Stimulated activated CD8-positive, alpha-beta memory T cell treated with anti-CD3 and anti-CD28 coated beads, Interleukin-12 subunit alpha, Interleukin-12 subunit beta, amount 100 ng/mL, for 4 hours (primary cell): ENCODE measurements around the gene KPNA2.
A peak's percentile ranks its signal among the peaks of the same experiment; 100 is the strongest.
"Not testable (repeated sequence)": the region's sequence is repeated elsewhere in the genome, so short reads cannot be mapped to it uniquely, and the experiment has no call there.

Source experiments
- DNase-seq: peaks from one replicate; pipeline ENCODE4 v3.0.0-alpha.2; 2020; ENCODE audit warnings: low read depth

KPNA2 gene

DNA sequence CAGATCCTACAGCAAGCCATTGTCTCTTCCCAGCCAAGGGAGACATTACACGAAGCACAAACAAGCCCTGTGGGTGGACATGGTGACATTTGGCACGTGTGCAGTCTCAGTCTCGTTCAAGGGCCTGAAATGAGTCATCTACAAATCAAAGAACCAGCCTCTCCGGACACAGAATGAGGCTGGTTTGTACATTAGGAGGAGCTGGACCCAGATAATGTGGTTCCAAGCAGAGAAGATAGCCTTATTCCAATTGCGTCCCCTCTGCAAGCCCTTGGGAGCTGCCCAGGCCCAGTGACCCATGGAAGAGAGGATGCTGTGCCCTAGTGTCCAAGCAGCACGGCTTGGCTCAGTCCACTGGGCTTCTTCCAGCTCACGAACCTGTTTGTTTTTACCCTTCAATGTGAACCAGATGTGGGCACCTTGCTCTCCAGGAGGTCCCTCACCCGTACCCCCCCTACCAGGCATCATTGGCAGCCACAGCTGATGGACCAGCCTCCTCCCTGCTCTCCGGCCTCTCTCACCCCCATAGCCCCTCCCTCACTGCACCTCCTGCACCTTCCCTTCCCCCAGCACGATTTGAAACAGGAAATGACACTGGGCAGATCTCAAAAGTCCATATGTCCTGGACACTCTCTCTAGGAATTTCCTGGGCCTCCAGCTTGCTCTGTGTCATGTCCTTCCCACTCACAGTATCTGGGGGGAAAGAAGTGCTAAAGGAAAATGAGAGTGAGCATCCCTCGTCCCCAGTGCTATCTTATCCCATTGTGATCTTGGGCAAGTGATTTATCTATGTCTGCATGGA is 26.2 kb downstream of the KPNA2 start:
- no peak for DNase-seq

DNA sequence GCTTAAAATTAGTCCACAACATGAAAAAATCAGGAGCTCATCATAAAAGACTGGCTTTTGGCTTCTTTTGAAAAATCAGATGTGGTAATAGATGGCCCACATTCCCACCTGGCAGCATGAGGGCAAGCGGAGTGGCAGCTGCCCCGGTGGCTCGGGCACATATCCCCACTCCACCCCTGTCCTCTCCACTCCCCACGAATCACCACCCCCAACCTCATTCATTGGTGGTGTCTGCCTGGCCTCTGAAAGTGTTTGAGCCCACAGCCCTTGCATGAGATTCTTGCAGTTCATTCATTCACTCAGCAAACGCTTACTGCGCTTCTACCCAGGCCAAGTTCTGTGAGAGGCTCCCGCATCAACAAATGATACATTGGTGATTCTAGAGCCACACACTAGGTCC is 29.8 kb downstream of the KPNA2 start:
- not testable (repeated sequence) for DNase-seq

- DNase-seq, result not testable (repeated sequence)
Observed at GRCh38 chr17:68068512-68068911, 33.0 kb downstream of the KPNA2 start.

GRCh38 chr17:68070582-68071444 is 35.3 kb downstream of the KPNA2 start:
- not testable (repeated sequence) for DNase-seq

DNA sequence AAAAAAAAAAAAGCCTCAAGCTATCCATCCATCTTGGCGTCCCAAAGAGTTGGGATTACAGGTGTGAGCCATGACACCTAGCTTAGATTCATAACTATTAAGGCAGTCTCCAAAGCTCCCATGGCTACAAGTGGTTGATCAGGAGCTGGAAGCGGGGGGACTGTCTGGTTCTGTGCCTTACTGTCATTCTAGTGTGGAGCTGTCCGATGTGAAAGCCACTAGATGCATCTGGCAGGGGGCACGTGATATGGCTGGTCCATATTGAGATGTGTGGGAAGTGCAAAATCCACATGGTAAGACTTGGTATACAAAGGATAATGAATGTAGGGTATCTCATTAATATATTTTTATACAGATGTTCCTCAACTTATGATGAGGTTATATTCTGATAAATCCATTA is 38.7 kb downstream of the KPNA2 start:
- no peak for DNase-seq

GRCh38 chr17:68075953-68076607 is 40.5 kb downstream of the KPNA2 start:
- not testable (repeated sequence) for DNase-seq

- not testable (repeated sequence) for DNase-seq
Observed at GRCh38 chr17:68077498-68077897, 42.0 kb downstream of the KPNA2 start.

- no peak for DNase-seq
Observed at GRCh38 chr17:68080411-68081150, 45.0 kb downstream of the KPNA2 start.

- not testable (repeated sequence) for DNase-seq
Observed at GRCh38 chr17:68081305-68082265, 46.0 kb downstream of the KPNA2 start.

DNA sequence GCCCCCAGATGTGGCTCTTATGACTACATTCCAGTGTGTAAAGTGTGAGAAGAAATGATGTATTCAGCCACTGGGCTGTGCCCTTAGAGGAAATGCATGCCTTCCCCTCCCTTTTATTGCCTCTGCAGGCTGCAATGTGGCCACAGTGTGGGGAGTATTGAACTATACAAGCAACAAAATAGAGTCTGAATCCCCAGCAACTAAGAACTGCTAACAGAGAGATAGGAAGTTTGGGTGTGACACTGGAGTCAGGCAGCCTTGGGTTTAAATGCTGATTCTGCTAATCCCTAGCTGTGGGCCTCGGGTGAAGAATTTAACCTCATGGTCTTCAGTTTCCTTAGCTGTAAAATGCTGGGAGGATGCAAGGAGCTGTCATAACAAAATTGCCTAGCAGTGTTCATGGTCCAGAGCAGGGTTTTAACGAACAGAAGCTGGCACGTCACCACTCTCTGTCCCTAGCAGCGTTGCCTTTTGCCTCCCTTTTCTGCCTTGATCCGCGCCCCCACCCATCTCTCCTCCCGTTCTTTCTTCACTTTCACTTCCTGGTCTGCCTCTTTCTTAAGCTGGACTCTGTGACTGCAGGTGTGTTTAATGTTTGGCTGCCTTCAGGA is 50.3 kb downstream of the KPNA2 start:
- DNase-seq, result no peak

DNA sequence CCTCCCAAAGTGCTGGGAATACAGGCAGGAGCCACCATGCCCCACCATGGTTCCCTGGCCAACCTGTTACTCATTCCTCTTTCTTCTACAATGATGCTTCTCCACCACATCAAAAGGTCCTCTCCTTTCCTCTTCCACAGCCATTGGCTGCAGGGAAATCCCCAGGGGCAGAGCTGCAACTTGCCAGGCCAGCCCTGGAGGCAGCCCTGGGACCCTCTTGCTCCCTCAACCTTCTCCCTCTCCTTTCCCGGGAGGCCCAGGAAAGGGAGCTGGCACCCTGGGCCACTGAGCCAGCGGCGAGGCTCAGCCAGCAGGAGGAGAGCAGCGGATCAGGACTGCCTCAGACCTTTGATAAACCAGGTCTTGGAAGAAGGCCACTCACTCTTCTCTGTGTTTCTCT is 51.1 kb downstream of the KPNA2 start:
- DNase-seq, result not testable (repeated sequence)

DNA sequence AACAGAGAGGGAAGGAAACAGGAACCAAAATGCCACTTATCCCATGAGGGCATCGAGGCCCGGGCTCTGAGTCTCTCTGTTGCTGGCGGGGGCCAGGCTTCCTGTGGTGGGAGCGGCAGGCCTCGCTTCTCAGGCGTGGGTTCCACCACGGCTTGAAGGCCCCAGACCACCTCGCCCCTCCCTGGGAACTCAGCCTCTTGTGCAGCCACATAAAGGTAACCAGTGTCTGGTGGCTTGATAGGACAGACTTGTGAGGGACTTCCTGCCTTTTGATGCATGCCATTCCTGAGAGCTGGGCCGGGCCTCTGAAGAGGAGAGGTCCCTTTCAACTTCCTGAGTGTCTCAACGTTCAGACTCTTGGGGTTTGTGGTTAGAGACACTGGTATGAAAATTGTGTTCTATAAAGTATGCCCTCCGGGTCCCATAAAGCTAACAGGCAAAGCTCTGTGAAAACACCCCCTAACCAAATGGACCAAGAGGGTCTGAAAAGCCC is 51.6 kb downstream of the KPNA2 start:
- peak; percentile 14 for DNase-seq

GRCh38 chr17:68087851-68088250 is 52.3 kb downstream of the KPNA2 start:
- no peak for DNase-seq

DNA sequence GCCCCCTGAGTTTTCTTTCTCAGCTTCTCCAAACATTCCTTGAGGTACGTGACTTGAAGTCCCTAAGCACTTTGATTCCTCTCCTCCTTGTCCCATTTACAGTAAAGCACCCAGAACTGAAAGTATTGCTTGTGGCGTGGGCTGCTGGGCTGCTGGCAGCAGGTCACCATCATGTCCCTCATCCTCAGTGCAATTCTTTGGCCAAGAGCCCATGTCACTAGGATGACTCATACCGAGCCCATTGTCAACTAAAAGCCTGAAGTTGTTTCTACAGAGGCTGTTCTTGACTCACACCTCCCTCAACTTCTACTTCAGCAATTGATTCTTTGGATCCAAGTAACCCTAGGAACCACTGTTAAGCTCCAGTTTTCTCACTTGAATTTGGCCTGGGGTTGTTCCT is 54.3 kb downstream of the KPNA2 start:
- no peak for DNase-seq

- no peak for DNase-seq
Observed at GRCh38 chr17:68094481-68095078, 59.0 kb downstream of the KPNA2 start.

DNA sequence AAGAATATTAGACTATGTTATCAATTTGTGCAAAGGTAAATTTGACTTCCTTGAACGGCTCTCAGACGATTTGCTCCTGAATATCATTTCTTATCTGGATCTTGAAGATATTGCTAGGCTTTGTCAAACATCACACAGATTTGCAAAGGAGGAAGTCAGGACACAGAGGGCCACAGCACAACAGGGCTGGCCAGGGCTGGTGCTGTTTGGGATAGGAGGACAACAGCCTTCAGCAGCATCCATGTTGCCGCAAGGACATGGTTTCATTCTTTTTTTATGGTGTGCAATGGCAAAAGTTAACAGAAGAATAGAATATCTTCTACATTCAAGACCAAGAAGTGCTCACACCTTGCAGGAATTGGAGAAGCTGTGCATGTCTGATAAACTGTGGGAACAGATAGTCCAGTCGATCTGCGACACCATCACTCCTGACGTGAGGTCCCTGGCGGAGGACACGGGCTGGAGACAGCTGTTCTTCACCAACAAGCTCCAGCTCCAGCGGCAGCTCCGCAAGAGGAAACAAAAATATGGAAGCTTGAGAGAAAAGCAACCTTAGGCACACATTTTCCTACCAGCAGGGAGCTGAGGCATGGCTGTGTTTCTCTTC is 59.8 kb downstream of the KPNA2 start:
- DNase-seq, result no peak

DNA sequence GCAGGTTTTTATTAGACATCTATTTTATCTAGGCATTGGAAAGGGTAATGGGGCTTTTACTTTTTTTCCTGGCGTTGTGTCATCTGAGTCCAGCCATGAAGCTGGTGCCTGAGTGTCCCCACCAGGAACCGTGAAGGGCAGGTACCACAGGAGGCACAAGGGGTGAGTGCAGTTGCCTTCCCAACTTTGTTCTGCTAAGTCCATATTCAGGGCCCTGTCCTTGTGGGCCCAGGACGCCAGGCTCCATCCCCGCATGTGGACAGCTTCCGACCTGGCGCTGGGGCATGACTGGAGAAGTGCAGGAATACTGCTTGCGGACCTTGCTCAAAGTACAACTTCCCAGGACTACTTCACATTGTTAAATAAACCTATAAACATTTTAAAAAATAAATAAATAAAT is 60.6 kb downstream of the KPNA2 start:
- DNase-seq, result no peak
